Gastrocnemius medialis (tissue), 4 donors: ENCODE measurements around the gene NHERF2. TPM values are rescaled to one million over a fixed set of nuclear protein-coding genes. Genes with fewer than 3 reads are reported as not detected.

Experiments
- ATAC-seq, 2 donors: fragments of 150-250 bp; one replicate each; pipeline ENCODE4 v1.9.1; 2016
- DNase-seq, 2 donors: peaks; one replicate each; pipeline ENCODE4 v3.0.0-alpha.2; 2019
- H3K27ac ChIP-seq, 4 donors: fragments of 200-600 bp; sonication (generic); 1 replicate in 1 of 4; 2 replicates in 3 of 4; pipeline ENCODE4 v1.5.1; 2016 to 2018; ENCODE audit warnings: mild to moderate bottlenecking in 2 of 4, moderate library complexity in 1 of 4
- H3K27me3 ChIP-seq, 3 donors: fragments of 200-600 bp; sonication (generic) in 2 of 3; 1 replicate in 1 of 3; 2 replicates in 2 of 3; pipeline versions ENCODE4 v1.5.1 to v1.6.0; 2016 to 2019; ENCODE audit warnings: mild to moderate bottlenecking in 1 of 3, moderate library complexity in 1 of 3
- H3K36me3 ChIP-seq, 2 donors: fragments of 200-600 bp; sonication (generic) in 1 of 2; one replicate each; pipeline ENCODE4 v1.5.1; 2017 to 2018
- H3K4me1 ChIP-seq, 2 donors: fragments of 200-600 bp; sonication (generic) in 1 of 2; one replicate each; pipeline ENCODE4 v1.5.1; 2016 to 2017; ENCODE audit warnings: mild to moderate bottlenecking in 2 of 2
- H3K4me3 ChIP-seq, 4 donors: fragments of 200-600 bp; sonication (generic) in 3 of 4; 1 replicate in 1 of 4; 2 replicates in 3 of 4; pipeline ENCODE4 v1.5.1; 2016 to 2019; ENCODE audit warnings: mild to moderate bottlenecking in 2 of 4
- H3K9me3 ChIP-seq, 3 donors: fragments of 200-600 bp; sonication (generic) in 2 of 3; 1 replicate in 1 of 3; 2 replicates in 2 of 3; pipeline ENCODE4 v1.5.1; 2016 to 2019
- CTCF ChIP-seq, 5 experiments: fragments of 450-650 bp in 3 of 5; fragments of 200-600 bp in 2 of 5; sonication (generic) in 2 of 5; IDR thresholded peaks in 4 of 5; conservative IDR thresholded peaks in 1 of 5; 1 replicate in 4 of 5; 2 replicates in 1 of 5; pipeline ENCODE4 v1.5.1; 2016 to 2019; ENCODE audit warnings: antibody characterized with exemption in 5 of 5, mild to moderate bottlenecking in 3 of 5, moderate library complexity in 3 of 5
- POLR2A ChIP-seq, 2 donors: fragments of 450-650 bp; IDR thresholded peaks; one replicate each; pipeline ENCODE4 v1.6.1; 2017; ENCODE audit warnings: antibody characterized with exemption in 2 of 2, mild to moderate bottlenecking in 2 of 2, moderate library complexity in 2 of 2
- in situ Hi-C, 4 donors: fragments of 200-750 bp; cut with MboI; loops; one replicate each; pipeline versions ENCODE4 v1.15.0 to v1.8.0; 2017; ENCODE audit warnings: low sequenced_read_pairs in 4 of 4
- intact Hi-C: fragments of 100-400 bp; cut with DNase I; formaldehyde crosslinking; loops from one replicate; pipeline ENCODE4 v1.15.1; 2023; ENCODE audit warnings: low total_unique reads
- total RNA-seq, 4 donors: library from RNA; depleted of rRNA; stranded (reverse); fragments of >200 nt; gene quantifications; one replicate each; pipeline versions ENCODE4 v1.1.0 to v1.2.3, GENCODE V29; 2016

Gene NHERF2
- total RNA-seq, result 10 to 100 TPM; 51.6 to 86.9 (median 74.4) TPM

- H3K4me1 ChIP-seq, result peaks cover 0 to 10% of the 10 kb centered on the region in 2 donors
Measured at GRCh38 chr16:2026461-2027023, at the start of gene NHERF2. TSS of gene NHERF2 (plus strand) at chr16:2026902. CDS start at chr16:2027006, 104 bp downstream.

GRCh38 chr16:1976951-1977874 is 49.5 kb upstream of the NHERF2 start:
- no peak overlapping the region for H3K27ac ChIP-seq
- peaks cover 8 to 24% of the 10 kb centered on the region in 2 donors for H3K4me1 ChIP-seq
- no peaks in the 10 kb centered on the region for H3K9me3 ChIP-seq
- H3K4me3 ChIP-seq, result no peak overlapping the region
- in situ Hi-C loops (no loop called here), intact Hi-C loops (no loop called here)
- H3K36me3 ChIP-seq, result peaks cover 0 to 48% of the 10 kb centered on the region in 2 donors
- no peak for ATAC-seq
- H3K27me3 ChIP-seq, result no peaks in the 10 kb centered on the region
- TF ChIP-seq POLR2A (IDR thresholded peaks at IDR 0.05), result no peak
- no peak for TF ChIP-seq CTCF (IDR thresholded peaks at IDR 0.05 in 4 of 5, conservative IDR thresholded peaks at IDR 0.05 in 1 of 5)
- no peak for DNase-seq

More at GRCh38 chr16:2026461-2027023, at the start of gene NHERF2:
- Histone ChIP-seq H3K9me3 (no peaks in the 10 kb centered on the region), H3K27me3 (peaks cover 3 to 5% (median 4%) of the 10 kb centered on the region in 3 donors), H3K36me3 (no peaks in the 10 kb centered on the region), H3K27ac (peak within 1 kb of the TSS; percentile 14 to 77 (median 76)), H3K4me3 (peak within 1 kb of the TSS; percentile 50 to 76 (median 65))
- TF ChIP-seq POLR2A (IDR thresholded peaks at IDR 0.05), result no peak
- no peak for TF ChIP-seq CTCF (IDR thresholded peaks at IDR 0.05 in 4 of 5, conservative IDR thresholded peaks at IDR 0.05 in 1 of 5)
- intact Hi-C loops, result no loop called here
- DNase-seq (no peak), ATAC-seq (peak; percentile 36 to 42)
- in situ Hi-C loops, result no loop called here

- no peak for TF ChIP-seq CTCF (IDR thresholded peaks at IDR 0.05 in 4 of 5, conservative IDR thresholded peaks at IDR 0.05 in 1 of 5)
- TF ChIP-seq POLR2A (IDR thresholded peaks at IDR 0.05), result no peak
- no peak overlapping the region for H3K4me3 ChIP-seq
- H3K36me3 ChIP-seq, result peaks cover 0 to 48% of the 10 kb centered on the region in 2 donors
- in situ Hi-C loops (no loop called here), intact Hi-C loops (no loop called here)
- peaks cover 5 to 18% of the 10 kb centered on the region in 2 donors for H3K4me1 ChIP-seq
- no peaks in the 10 kb centered on the region for H3K9me3 ChIP-seq
- no peak for ATAC-seq
- no peak for DNase-seq
- no peaks in the 10 kb centered on the region for H3K27me3 ChIP-seq
- H3K27ac ChIP-seq, result no peak overlapping the region
Measured at GRCh38 chr16:1977875-1978268, 48.8 kb upstream of the NHERF2 start.

- DNase-seq, result no peak
- TF ChIP-seq POLR2A (IDR thresholded peaks at IDR 0.05), result no peak
- no peak for TF ChIP-seq CTCF (IDR thresholded peaks at IDR 0.05 in 4 of 5, conservative IDR thresholded peaks at IDR 0.05 in 1 of 5)
- intact Hi-C loops, result no loop called here
- no peak overlapping the region for H3K27ac ChIP-seq
- no peak for ATAC-seq
- no peaks in the 10 kb centered on the region for H3K27me3 ChIP-seq
- no peak overlapping the region for H3K4me3 ChIP-seq
- in situ Hi-C loops, result no loop called here
- peaks cover 7 to 11% of the 10 kb centered on the region in 2 donors for H3K4me1 ChIP-seq
- peaks cover 0 to 48% of the 10 kb centered on the region in 2 donors for H3K36me3 ChIP-seq
- no peaks in the 10 kb centered on the region for H3K9me3 ChIP-seq
Measured at GRCh38 chr16:1978476-1979120, 48.1 kb upstream of the NHERF2 start.
